Small intestine (tissue), 7 donors: ENCODE measurements around the gene BARHL1. TPM values are rescaled to one million over a fixed set of nuclear protein-coding genes. Genes with fewer than 3 reads are reported as not detected.

Experiments
- DNase-seq, 2 donors: peaks; one replicate each; pipeline versions ENCODE4 v3.0.0 to v3.0.0-alpha.2; 2013
- FAIRE-seq: peaks from 2 replicates; lab custom pipeline; 2012; peaks lifted over from hg19 to GRCh38; lab: Jason Lieb, UNC
- H3K27ac ChIP-seq, 3 donors: one replicate each; pipeline ENCODE4 v1.5.1; 2013; ENCODE audit warnings: low read length in 2 of 3, mild to moderate bottlenecking in 2 of 3, control low read depth in 1 of 3, inconsistent platforms in 1 of 3, low read depth in 1 of 3, moderate library complexity in 1 of 3
- H3K27me3 ChIP-seq, 3 donors: one replicate each; pipeline ENCODE4 v1.6.1; 2013; ENCODE audit warnings: low read length in 3 of 3, inconsistent platforms in 1 of 3; ENCODE audit not compliant: control insufficient read depth in 3 of 3, insufficient read depth in 3 of 3
- H3K36me3 ChIP-seq, 3 donors: one replicate each; pipeline ENCODE4 v1.6.1; 2013; ENCODE audit warnings: low read length in 3 of 3, inconsistent platforms in 1 of 3, low read depth in 1 of 3, mild to moderate bottlenecking in 1 of 3, moderate library complexity in 1 of 3; ENCODE audit not compliant: control insufficient read depth in 3 of 3, insufficient read depth in 2 of 3
- H3K4me1 ChIP-seq, 3 donors: one replicate each; pipeline ENCODE4 v1.6.1; 2013; ENCODE audit warnings: low read length in 2 of 3, inconsistent platforms in 1 of 3, low read depth in 1 of 3, mild to moderate bottlenecking in 1 of 3, moderate library complexity in 1 of 3; ENCODE audit not compliant: control insufficient read depth in 3 of 3, insufficient read depth in 2 of 3
- H3K4me3 ChIP-seq, 3 donors: one replicate each; pipeline ENCODE4 v1.5.1; 2013; ENCODE audit warnings: low read length in 3 of 3, control low read depth in 1 of 3, inconsistent platforms in 1 of 3, low read depth in 1 of 3, mild to moderate bottlenecking in 1 of 3, moderate library complexity in 1 of 3
- H3K9me3 ChIP-seq, 2 donors: one replicate each; pipeline ENCODE4 v1.6.1; 2013; ENCODE audit warnings: low read depth in 1 of 2, low read length in 1 of 2; ENCODE audit not compliant: control insufficient read depth in 2 of 2, insufficient read depth in 1 of 2
- WGBS, 3 donors: extraction: QIAGEN DNeasy Blood & Tissue Kit; methylation state at CpG; one replicate each; pipeline ENCODE4 v1.1.7; 2013; 5-methylcytosine and 5-hydroxymethylcytosine counted together
- polyA plus RNA-seq, 4 donors: library from polyadenylated mRNA; stranded (reverse) in 3 of 4; unstranded in 1 of 4; fragments of 200-250 nt in 3 of 4; fragments of 120-200 nt in 1 of 4; gene quantifications; one replicate each; pipeline versions ENCODE4 v1.2.1 to v1.2.3, GENCODE V29; 2013
- donor health status: healthy with polysubstance abuse.
- donor health status: control.
- donor health status: control.
- donor health status: Bipolar disorder and iron deficiency.
- donor health status: healthy.

BARHL1 gene
- polyA plus RNA-seq, 4 donors: not detected

- no peak overlapping the region for H3K4me3 ChIP-seq
- H3K27me3 ChIP-seq: no peaks in the 10 kb centered on the region
- FAIRE-seq (no peak), DNase-seq (no peak)
- peaks cover 11 to 39% (median 12%) of the 10 kb centered on the region in 3 donors for H3K36me3 ChIP-seq
- 91 to 93% (median 92%) methylated on average over 7 of the region's 7 CpGs for WGBS, 3 donors
- H3K27ac ChIP-seq: no peak overlapping the region
- H3K4me1 ChIP-seq: no peaks in the 10 kb centered on the region
- H3K9me3 ChIP-seq: no peaks in the 10 kb centered on the region
Measured at GRCh38 chr9:132631685-132632084, 49.3 kb downstream of the BARHL1 start.

GRCh38 chr9:132632413-132633129 lies 50.2 kb downstream of the BARHL1 start:
- 64 to 81% (median 76%) methylated on average over 7 of the region's 7 CpGs for WGBS, 3 donors
- Histone ChIP-seq H3K4me1 (no peaks in the 10 kb centered on the region), H3K4me3 (no peak overlapping the region), H3K36me3 (peaks cover 12 to 45% (median 12%) of the 10 kb centered on the region in 3 donors), H3K27ac (no peak overlapping the region), H3K9me3 (no peaks in the 10 kb centered on the region), H3K27me3 (no peaks in the 10 kb centered on the region)
- FAIRE-seq (no peak), DNase-seq (peak; percentile 34 to 41)

- no peak overlapping the region for H3K4me3 ChIP-seq
- no peaks in the 10 kb centered on the region for H3K9me3 ChIP-seq
- no peak for FAIRE-seq
- no peaks in the 10 kb centered on the region for H3K27me3 ChIP-seq
- H3K27ac ChIP-seq: no peak overlapping the region
- peaks cover 7 to 39% (median 7%) of the 10 kb centered on the region in 3 donors for H3K36me3 ChIP-seq
- H3K4me1 ChIP-seq: no peaks in the 10 kb centered on the region
- DNase-seq: no peak
- 94 to 97% (median 94%) methylated on average over 3 of the region's 3 CpGs for WGBS, 3 donors
Measured at GRCh38 chr9:132634327-132634726, 51.9 kb downstream of the BARHL1 start.

GRCh38 chr9:132637351-132637750 lies 54.9 kb downstream of the BARHL1 start:
- DNase-seq: no peak
- peaks cover 0 to 38% (median 2%) of the 10 kb centered on the region in 3 donors for H3K36me3 ChIP-seq
- H3K4me3 ChIP-seq: no peak overlapping the region
- H3K4me1 ChIP-seq: peaks cover 0 to 5% (median 0%) of the 10 kb centered on the region in 3 donors
- no peaks in the 10 kb centered on the region for H3K27me3 ChIP-seq
- no peak overlapping the region for H3K27ac ChIP-seq
- no peak for FAIRE-seq
- no peaks in the 10 kb centered on the region for H3K9me3 ChIP-seq
- WGBS, 3 donors: 82 to 89% (median 85%) methylated on average over 12 of the region's 12 CpGs

- Histone ChIP-seq H3K4me3 (no peak overlapping the region), H3K27ac (no peak overlapping the region), H3K36me3 (peaks cover 0 to 40% (median 2%) of the 10 kb centered on the region in 3 donors), H3K27me3 (no peaks in the 10 kb centered on the region), H3K4me1 (peaks cover 0 to 5% (median 0%) of the 10 kb centered on the region in 3 donors), H3K9me3 (no peaks in the 10 kb centered on the region)
- 95 to 96% (median 95%) methylated on average over 12 of the region's 12 CpGs for WGBS, 3 donors
- DNase-seq: no peak
- FAIRE-seq: no peak
Measured at GRCh38 chr9:132637801-132638200, 55.4 kb downstream of the BARHL1 start.

GRCh38 chr9:132638240-132638639 lies 55.8 kb downstream of the BARHL1 start:
- DNase-seq (no peak), FAIRE-seq (no peak)
- Histone ChIP-seq H3K4me3 (no peak overlapping the region), H3K27ac (no peak overlapping the region), H3K9me3 (no peaks in the 10 kb centered on the region), H3K27me3 (no peaks in the 10 kb centered on the region), H3K36me3 (peaks cover 0 to 44% (median 2%) of the 10 kb centered on the region in 3 donors), H3K4me1 (peaks cover 0 to 5% (median 0%) of the 10 kb centered on the region in 3 donors)
- WGBS, 3 donors: 90 to 96% (median 93%) methylated on average over 5 of the region's 5 CpGs

- no peak overlapping the region for H3K4me3 ChIP-seq
- H3K27me3 ChIP-seq: no peaks in the 10 kb centered on the region
- H3K27ac ChIP-seq: no peak overlapping the region
- DNase-seq (peak; percentile 11 to 23), FAIRE-seq (no peak)
- H3K9me3 ChIP-seq: no peaks in the 10 kb centered on the region
- WGBS, 3 donors: 23 to 72% (median 38%) methylated on average over 5 of the region's 5 CpGs
- H3K4me1 ChIP-seq: peaks cover 0 to 5% (median 0%) of the 10 kb centered on the region in 3 donors
- H3K36me3 ChIP-seq: peaks cover 0 to 51% (median 3%) of the 10 kb centered on the region in 3 donors
Measured at GRCh38 chr9:132639322-132639721, 56.9 kb downstream of the BARHL1 start.
